Lower lobe of right lung (tissue), 2 donors: Measurements from ENCODE around the gene SS18L1. TPM values are rescaled to one million over a fixed set of nuclear protein-coding genes. Genes with fewer than 3 reads are reported as not detected.
A peak's percentile ranks its signal among the peaks of the same experiment; 100 is the strongest.

Experiments used
- ATAC-seq, 2 donors: fragments of 200-7000 bp; cut with Tn5 transposase; one replicate each; pipeline ENCODE4 v1.9.1; 2020 to 2022; ENCODE audit warnings: mild to moderate bottlenecking in 2 of 2, moderate library complexity in 2 of 2
- DNase-seq: peaks from one replicate; pipeline ENCODE4 v3.0.0-alpha.2; 2020
- H3K27ac ChIP-seq: fragments of 200-600 bp; one replicate; pipeline ENCODE4 v1.8.0; 2022
- H3K27me3 ChIP-seq: fragments of 200-600 bp; one replicate; pipeline ENCODE4 v1.8.0; 2022; ENCODE audit warnings: low read depth
- H3K36me3 ChIP-seq: fragments of 200-600 bp; one replicate; pipeline ENCODE4 v1.8.0; 2022; ENCODE audit warnings: mild to moderate bottlenecking
- H3K4me1 ChIP-seq: fragments of 200-600 bp; one replicate; pipeline ENCODE4 v1.8.0; 2022
- H3K4me3 ChIP-seq: fragments of 200-600 bp; one replicate; pipeline ENCODE4 v1.8.0; 2022; ENCODE audit warnings: mild to moderate bottlenecking
- H3K9me3 ChIP-seq: fragments of 200-600 bp; one replicate; pipeline ENCODE4 v1.8.0; 2022
- intact Hi-C: fragments of 100-400 bp; cut with DNase I; formaldehyde crosslinking; loops from one replicate; pipeline ENCODE4 v1.11.0; 2022
- total RNA-seq: library from RNA; stranded (reverse); fragmentation: NEBNext Ultra II Directional; extraction: Animal tissue kit (Norgen Biotek cat#: 25700); gene quantifications from one replicate; pipeline ENCODE4 v1.2.1, GENCODE V29; 2021
- TF ChIP-seq, protein P1 (sequence below): fragments of 200-600 bp; IDR thresholded peaks from one replicate; pipeline ENCODE4 v1.8.0; 2022; ENCODE audit warnings: antibody characterized with exemption, mild to moderate bottlenecking
- donor health status: DM: no; HTN: yes; CAD: no; lungs with severe emphysema.

Gene SS18L1
- total RNA-seq, 1 donor from 2014 or later = 17.8 TPM

GRCh38 chr20:62208061-62208794, 64.7 kb downstream of the SS18L1 start:
- no peaks in the 10 kb centered on the region for H3K4me1 ChIP-seq
- H3K27ac ChIP-seq = no peak overlapping the region
- peak; percentile 20 for DNase-seq
- H3K9me3 ChIP-seq = no peaks in the 10 kb centered on the region
- peaks cover 35% of the 10 kb centered on the region for H3K27me3 ChIP-seq
- H3K4me3 ChIP-seq = no peak overlapping the region
- intact Hi-C loops = no loop called here
- ATAC-seq = no peak
- H3K36me3 ChIP-seq = peaks cover 12% of the 10 kb centered on the region
- TF ChIP-seq, protein P1, sequence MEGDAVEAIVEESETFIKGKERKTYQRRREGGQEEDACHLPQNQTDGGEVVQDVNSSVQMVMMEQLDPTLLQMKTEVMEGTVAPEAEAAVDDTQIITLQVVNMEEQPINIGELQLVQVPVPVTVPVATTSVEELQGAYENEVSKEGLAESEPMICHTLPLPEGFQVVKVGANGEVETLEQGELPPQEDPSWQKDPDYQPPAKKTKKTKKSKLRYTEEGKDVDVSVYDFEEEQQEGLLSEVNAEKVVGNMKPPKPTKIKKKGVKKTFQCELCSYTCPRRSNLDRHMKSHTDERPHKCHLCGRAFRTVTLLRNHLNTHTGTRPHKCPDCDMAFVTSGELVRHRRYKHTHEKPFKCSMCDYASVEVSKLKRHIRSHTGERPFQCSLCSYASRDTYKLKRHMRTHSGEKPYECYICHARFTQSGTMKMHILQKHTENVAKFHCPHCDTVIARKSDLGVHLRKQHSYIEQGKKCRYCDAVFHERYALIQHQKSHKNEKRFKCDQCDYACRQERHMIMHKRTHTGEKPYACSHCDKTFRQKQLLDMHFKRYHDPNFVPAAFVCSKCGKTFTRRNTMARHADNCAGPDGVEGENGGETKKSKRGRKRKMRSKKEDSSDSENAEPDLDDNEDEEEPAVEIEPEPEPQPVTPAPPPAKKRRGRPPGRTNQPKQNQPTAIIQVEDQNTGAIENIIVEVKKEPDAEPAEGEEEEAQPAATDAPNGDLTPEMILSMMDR = no peak

DNA sequence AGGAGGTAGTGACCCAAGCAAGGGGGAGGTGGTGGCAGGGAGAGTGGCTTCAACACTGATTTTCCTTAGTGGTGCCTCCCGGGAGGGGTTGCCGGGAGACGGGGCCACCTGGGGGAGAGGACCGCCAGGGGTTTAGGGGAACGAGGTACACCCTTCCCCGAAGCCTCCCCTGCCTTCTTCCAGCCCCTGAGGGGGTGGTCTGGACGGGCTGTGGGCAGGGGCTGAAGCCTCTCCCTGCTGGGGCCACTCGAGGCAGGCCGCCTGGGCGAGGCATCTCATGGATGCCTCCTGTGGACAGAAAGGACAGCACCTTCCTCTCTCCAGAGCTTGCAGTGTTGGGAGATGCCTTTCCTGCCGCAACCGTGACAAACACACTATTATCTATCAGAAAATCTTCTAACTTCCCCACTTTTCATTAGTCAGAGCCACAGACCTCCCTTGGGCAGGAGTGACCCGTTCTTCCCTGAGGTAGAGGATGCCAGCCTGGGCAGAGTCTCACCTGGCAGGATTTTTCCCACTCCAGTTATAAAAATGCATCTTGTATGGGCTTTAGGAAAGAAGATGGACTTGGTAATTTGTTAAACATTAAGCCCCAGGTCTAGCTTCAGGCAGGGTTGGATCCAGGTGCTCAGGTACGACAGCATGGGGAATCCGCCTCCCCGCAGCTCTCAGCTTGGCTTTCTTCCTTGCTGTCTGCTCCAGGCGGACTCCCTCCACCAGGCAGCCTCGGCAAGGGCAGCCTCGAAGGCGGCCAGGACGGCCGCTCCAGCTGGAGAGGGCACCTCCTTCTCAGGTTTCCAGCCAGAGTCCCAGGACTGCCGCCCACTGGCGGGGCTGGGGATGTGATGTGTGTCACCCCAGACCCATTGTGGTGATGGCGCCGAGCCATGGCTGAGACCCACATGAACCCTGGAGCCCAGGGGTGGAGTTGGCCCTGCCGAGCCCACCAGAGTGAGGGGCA, 65.5 kb downstream of the SS18L1 start:
- H3K27ac ChIP-seq = no peak overlapping the region
- H3K9me3 ChIP-seq = no peaks in the 10 kb centered on the region
- ATAC-seq = no peak
- no peaks in the 10 kb centered on the region for H3K4me1 ChIP-seq
- H3K4me3 ChIP-seq = no peak overlapping the region
- peak; percentile 25 for DNase-seq
- TF ChIP-seq, protein P1 = no peak
- H3K27me3 ChIP-seq = peaks cover 39% of the 10 kb centered on the region
- intact Hi-C loops = no loop called here
- H3K36me3 ChIP-seq = peaks cover 5% of the 10 kb centered on the region

DNA sequence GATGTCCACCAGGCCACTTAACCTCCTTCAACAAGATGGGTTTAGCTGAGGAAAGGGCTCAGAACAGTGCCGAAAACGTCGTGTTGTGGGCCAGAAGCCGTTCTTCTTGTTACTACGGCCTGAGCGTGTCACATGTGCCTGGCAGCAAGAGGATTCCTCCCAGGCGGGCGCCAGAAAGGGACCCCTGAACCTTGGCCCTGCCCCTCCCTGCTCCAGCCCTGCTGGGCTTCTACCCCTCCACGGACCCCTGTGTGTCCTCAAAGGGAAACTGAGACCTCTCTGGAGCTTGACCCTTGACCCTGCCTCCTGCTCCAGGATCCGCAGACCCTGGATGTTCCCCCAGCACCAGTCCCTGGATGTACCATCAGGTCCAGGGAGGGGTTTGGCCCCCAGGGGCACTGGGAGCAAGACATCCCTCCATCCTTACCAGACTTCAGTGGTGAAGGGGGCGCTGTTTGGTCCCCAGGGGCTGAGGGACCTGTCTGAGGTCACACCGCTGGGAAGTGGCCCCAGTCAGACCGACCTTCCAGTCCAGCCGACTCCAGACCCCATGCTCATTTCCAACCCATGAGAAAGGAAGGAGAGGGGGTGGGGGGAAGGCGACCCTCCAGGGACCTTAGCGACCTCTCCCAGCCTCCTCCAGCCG, 66.4 kb downstream of the SS18L1 start:
- peaks cover 5% of the 10 kb centered on the region for H3K36me3 ChIP-seq
- DNase-seq (peak; percentile 16), ATAC-seq (no peak)
- no peak overlapping the region for H3K4me3 ChIP-seq
- no peaks in the 10 kb centered on the region for H3K9me3 ChIP-seq
- intact Hi-C loops = no loop called here
- no peak overlapping the region for H3K27ac ChIP-seq
- TF ChIP-seq, protein P1 = no peak
- peaks cover 47% of the 10 kb centered on the region for H3K27me3 ChIP-seq
- H3K4me1 ChIP-seq = no peaks in the 10 kb centered on the region

GRCh38 chr20:62210496-62210855, 66.9 kb downstream of the SS18L1 start:
- Histone ChIP-seq H3K4me3 (no peak overlapping the region), H3K4me1 (no peaks in the 10 kb centered on the region), H3K27ac (no peak overlapping the region), H3K9me3 (no peaks in the 10 kb centered on the region), H3K36me3 (peaks cover 5% of the 10 kb centered on the region), H3K27me3 (peaks cover 52% of the 10 kb centered on the region)
- intact Hi-C loops = no loop called here
- DNase-seq (no peak), ATAC-seq (no peak)
- TF ChIP-seq, protein P1 = no peak

DNA sequence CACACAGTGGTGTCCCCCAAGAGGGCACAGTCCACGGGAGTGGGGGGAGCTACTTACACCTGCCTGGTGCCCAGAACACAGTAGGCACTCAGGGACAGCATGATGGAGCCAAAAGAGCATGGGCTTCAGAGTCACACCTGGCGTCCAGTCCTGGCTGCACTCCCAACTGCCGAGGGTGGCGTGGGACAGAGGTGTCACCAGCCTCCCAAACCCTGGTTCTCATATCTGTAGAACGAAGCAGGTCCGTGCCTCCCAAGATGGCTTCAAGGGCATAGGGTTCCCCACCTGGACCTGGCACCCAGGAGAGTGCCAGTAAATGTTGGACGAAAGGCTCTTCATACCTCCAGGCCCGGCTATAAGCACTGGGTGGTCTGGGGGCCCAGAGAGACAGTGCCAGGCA, 67.6 kb downstream of the SS18L1 start:
- peaks cover 5% of the 10 kb centered on the region for H3K36me3 ChIP-seq
- H3K9me3 ChIP-seq = no peaks in the 10 kb centered on the region
- H3K27me3 ChIP-seq = peaks cover 59% of the 10 kb centered on the region
- no peak for ATAC-seq
- no peak overlapping the region for H3K27ac ChIP-seq
- H3K4me3 ChIP-seq = no peak overlapping the region
- no peak for DNase-seq
- H3K4me1 ChIP-seq = no peaks in the 10 kb centered on the region
- intact Hi-C loops = no loop called here
- TF ChIP-seq, protein P1 = no peak
